Breast epithelium (tissue), 3 donors: ENCODE results near the gene EXPH5.

Experiments used
- CTCF ChIP-seq, 3 donors: fragments of 450-650 bp; IDR thresholded peaks; one replicate each; pipeline ENCODE4 v1.5.1; 2016 to 2017; ENCODE audit warnings: antibody characterized with exemption in 3 of 3, mild to moderate bottlenecking in 3 of 3, moderate library complexity in 3 of 3
- POLR2AphosphoS5 ChIP-seq, 3 donors: sonication (generic); formaldehyde crosslinking; IDR thresholded peaks; one replicate each; pipeline ENCODE4 v1.6.1; 2017; ENCODE audit warnings: antibody characterized with exemption in 3 of 3

GRCh38 chr11:108530426-108530825, 63.1 kb downstream of the EXPH5 start:
- TF ChIP-seq POLR2AphosphoS5 (IDR thresholded peaks at IDR 0.05) (no peak), CTCF (IDR thresholded peaks at IDR 0.05) (no peak)
